GM06990 (cell line): ENCODE results near the gene UPF1.
"Not testable (repeated sequence)": the region's sequence is repeated elsewhere in the genome, so short reads cannot be mapped to it uniquely, and the experiment has no call there.

Source experiments
- DNase-seq: peaks from one replicate; pipeline ENCODE4 v3.0.0-alpha.2; 2011; ENCODE audit not compliant: insufficient read length; ENCODE audit errors: extremely low read depth
- H3K27me3 ChIP-seq: replicated peaks from 2 replicates; pipeline ENCODE4 v1.6.0; 2011; ENCODE audit warnings: low read length; ENCODE audit not compliant: control insufficient read depth, insufficient read depth
- H3K36me3 ChIP-seq: 2 replicates; pipeline ENCODE4 v1.5.1; 2011; ENCODE audit warnings: low read length; ENCODE audit not compliant: control insufficient read depth, insufficient read depth
- H3K4me3 ChIP-seq: replicated peaks from 2 replicates; pipeline ENCODE4 v1.5.1; 2011; ENCODE audit warnings: low read depth, mild to moderate bottlenecking, control low read depth, low read length
- TF ChIP-seq, protein P1 (sequence below): IDR thresholded peaks from 2 replicates; pipeline ENCODE4 v1.5.1; 2011; ENCODE audit warnings: low read length, control low read depth, mild to moderate bottlenecking, inconsistent platforms; ENCODE audit not compliant: insufficient read depth, poor library complexity, severe bottlenecking

Gene UPF1

DNA sequence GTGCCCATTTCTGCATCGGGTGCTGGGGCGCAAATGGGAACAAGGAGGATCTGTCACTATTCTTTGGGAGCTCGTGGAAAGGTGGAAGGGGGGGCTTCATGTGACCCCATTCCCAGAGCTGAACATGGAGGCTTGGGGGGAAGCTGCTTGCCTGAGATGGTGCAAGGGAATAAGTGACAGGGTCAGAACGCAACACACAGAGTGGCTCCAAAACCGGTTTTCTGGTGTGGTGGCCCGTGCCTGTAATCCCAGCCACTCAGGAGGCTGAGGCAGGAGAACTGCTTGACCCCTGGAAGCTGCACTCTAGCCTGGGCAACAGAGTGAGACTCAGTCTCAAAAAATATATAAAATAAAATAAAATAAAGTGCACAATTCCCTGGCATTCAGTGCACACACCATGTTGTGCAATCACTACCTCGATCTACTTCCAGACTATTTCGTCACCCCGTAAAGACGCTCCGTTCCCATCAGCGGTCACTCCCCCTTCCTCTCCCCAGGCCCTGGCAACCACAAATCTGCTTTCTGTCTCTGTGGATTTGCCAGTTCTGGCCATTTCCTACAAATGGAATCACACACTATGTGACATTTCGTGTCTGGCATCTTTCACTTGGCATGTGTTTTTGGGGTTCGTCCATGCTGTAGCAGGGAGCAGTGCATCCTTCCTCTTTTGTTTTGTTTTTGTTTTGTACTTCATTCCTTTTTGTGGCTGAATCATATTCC lies 22.4 kb upstream of the UPF1 start:
- Histone ChIP-seq H3K36me3 (no peaks in the 10 kb centered on the region), H3K27me3 (no peaks in the 10 kb centered on the region; the same call in none of the 2 replicates), H3K4me3 (no peak overlapping the region)
- TF ChIP-seq, protein P1, sequence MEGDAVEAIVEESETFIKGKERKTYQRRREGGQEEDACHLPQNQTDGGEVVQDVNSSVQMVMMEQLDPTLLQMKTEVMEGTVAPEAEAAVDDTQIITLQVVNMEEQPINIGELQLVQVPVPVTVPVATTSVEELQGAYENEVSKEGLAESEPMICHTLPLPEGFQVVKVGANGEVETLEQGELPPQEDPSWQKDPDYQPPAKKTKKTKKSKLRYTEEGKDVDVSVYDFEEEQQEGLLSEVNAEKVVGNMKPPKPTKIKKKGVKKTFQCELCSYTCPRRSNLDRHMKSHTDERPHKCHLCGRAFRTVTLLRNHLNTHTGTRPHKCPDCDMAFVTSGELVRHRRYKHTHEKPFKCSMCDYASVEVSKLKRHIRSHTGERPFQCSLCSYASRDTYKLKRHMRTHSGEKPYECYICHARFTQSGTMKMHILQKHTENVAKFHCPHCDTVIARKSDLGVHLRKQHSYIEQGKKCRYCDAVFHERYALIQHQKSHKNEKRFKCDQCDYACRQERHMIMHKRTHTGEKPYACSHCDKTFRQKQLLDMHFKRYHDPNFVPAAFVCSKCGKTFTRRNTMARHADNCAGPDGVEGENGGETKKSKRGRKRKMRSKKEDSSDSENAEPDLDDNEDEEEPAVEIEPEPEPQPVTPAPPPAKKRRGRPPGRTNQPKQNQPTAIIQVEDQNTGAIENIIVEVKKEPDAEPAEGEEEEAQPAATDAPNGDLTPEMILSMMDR = no peak
- DNase-seq = no peak

DNA sequence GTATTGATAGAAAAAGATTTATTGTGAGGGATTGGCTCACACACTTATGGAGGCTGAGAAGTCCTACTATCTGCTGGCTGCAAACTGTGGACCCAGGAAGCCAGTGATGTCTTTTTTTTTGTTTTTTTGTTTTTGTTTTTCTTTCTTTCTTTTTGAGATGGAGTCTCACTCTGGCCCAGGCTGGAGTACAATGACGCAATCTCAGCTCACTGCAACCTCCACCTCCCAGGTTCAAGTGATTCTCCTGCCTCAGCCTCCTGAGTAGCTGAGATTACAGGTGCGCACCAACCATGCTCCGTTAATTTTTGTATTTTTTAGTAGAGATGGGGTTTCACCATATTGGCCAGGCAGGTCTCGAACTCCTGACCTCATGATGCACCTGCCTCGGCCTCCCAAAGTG lies 20.1 kb upstream of the UPF1 start:
- H3K27me3 ChIP-seq, H3K4me3 ChIP-seq, H3K36me3 ChIP-seq, DNase-seq: not testable (repeated sequence)

DNA sequence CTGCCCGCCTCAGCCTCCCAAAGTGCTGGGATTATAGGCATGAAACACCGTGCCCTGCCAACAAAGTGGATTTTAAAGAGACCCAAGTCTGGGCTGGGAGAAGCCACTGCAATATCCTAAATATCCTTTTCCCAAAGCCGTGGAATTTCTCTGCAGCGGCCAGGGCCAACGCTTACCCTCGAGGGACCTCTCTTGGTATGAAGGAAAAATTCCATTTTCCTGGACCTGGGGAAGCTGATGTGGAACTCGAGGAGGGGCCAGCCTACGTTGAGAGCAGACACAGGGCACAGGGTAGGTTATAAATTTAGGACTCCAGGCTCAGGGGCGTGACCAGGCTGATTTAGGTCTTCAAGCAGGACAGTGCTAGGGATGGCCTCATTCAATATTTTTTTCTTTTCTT lies 17.7 kb upstream of the UPF1 start:
- TF ChIP-seq, protein P1 = no peak
- DNase-seq = no peak

DNA sequence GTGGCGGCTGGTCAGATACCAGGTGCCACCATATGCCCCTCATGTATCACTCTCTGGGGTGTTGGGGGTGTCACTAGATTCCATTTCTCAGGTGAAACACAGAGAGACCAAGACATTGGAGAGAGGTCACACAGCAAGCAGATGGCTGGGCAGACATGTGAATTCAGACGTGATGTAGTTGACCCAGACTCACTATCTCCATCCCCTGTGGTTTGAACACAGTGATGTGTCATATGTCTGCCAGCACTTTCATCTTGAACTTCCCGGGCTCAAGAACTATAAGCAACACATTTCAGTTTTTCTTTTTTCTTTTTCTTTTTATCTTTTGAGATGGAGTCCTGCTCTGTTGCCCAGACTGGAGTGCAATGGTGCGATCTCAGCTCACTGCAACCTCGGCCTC lies 16.1 kb upstream of the UPF1 start:
- no peak overlapping the region for H3K4me3 ChIP-seq
- no peaks in the 10 kb centered on the region; the same call in 1 of the 2 replicates for H3K27me3 ChIP-seq
- TF ChIP-seq, protein P1 = no peak
- DNase-seq = no peak
- H3K36me3 ChIP-seq = no peaks in the 10 kb centered on the region

More for the DNA sequence above, 17.7 kb upstream of the UPF1 start:
- no peaks in the 10 kb centered on the region; the same call in none of the 2 replicates for H3K27me3 ChIP-seq
- H3K4me3 ChIP-seq = no peak overlapping the region
- H3K36me3 ChIP-seq = no peaks in the 10 kb centered on the region

DNA sequence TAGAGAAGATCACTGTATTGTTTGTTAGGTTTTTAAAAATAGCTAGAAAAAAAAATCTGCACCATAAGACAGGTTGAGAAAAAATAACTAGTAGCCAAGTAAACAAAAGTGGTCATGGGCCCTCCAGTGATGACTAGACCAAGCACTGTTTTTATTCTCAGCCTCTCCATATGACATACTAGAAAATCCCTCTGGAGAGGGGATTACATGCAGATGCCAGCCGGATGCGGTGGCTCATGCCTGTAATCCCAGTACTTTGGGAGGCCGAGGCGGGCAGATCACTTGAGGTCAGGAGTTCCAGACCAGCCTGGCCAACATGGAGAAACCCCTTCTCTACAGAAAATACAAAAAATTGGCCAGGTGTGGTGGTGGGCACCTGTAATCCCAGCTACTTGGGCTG lies 15.1 kb upstream of the UPF1 start:
- H3K27me3 ChIP-seq, H3K4me3 ChIP-seq, DNase-seq, H3K36me3 ChIP-seq: not testable (repeated sequence)

DNA sequence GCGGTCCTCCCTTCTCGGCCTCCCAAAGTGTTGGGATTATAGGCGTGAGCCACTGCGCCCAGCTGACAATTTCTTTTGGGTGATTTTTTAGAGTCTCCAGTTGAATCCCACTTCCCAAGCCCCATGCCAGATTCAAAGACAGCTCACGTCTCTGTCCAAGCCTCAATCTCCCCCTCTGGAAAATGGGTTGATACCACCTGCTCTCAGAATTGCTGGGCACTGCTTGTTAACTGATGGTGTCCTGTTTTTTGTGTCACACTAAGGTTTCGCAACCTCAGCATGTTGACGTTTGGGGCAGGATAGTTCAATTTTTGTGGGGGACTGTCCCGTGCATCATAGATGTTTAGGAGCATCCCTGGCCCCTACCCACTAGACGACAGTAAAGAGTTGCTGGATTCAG lies 14.2 kb upstream of the UPF1 start:
- TF ChIP-seq, protein P1 = no peak
- Histone ChIP-seq H3K27me3 (no peaks in the 10 kb centered on the region), H3K4me3 (no peak overlapping the region), H3K36me3 (no peaks in the 10 kb centered on the region)
- no peak for DNase-seq

DNA sequence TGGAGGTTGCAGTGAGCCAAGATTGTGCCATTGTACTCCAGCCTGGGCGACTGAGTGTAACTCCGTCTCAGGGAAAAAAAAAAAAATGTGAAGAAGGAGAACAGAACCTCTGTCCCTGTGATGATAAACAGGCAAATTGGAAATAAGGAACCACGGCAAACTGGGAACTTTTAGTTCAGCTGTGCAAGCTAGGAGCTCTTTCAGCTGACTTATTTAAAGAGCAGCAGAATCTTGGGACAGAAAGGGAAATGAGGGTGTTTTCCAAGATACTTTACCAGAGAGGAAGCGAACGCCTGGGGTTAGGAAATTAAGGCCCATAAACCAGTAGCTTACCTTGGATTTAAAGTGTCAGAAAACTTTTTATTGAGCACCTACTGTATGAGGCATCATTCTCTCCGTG lies 3.0 kb upstream of the UPF1 start:
- TF ChIP-seq, protein P1 = no peak
- no peak for DNase-seq
- H3K36me3 ChIP-seq = no peaks in the 10 kb centered on the region
- H3K4me3 ChIP-seq = no peak overlapping the region
- H3K27me3 ChIP-seq = no peaks in the 10 kb centered on the region
